GM08714 (cell line): ENCODE measurements around the gene TGM5.
"Not testable (repeated sequence)": the region's sequence is repeated elsewhere in the genome, so short reads cannot be mapped to it uniquely, and the experiment has no call there.

ENCODE experiments used
- H3K4me3 ChIP-seq: fragments of 200-500 bp; sonication (Bioruptor generic); 2 replicates; pipeline ENCODE4 v1.5.1; 2014; ENCODE audit warnings: mild to moderate bottlenecking, low read length, inconsistent platforms
- ZNF274 ChIP-seq: IDR thresholded peaks from 2 replicates; pipeline ENCODE4 v1.6.1; 2012; ENCODE audit warnings: mild to moderate bottlenecking, low read depth, low read length

The TGM5 gene

DNA sequence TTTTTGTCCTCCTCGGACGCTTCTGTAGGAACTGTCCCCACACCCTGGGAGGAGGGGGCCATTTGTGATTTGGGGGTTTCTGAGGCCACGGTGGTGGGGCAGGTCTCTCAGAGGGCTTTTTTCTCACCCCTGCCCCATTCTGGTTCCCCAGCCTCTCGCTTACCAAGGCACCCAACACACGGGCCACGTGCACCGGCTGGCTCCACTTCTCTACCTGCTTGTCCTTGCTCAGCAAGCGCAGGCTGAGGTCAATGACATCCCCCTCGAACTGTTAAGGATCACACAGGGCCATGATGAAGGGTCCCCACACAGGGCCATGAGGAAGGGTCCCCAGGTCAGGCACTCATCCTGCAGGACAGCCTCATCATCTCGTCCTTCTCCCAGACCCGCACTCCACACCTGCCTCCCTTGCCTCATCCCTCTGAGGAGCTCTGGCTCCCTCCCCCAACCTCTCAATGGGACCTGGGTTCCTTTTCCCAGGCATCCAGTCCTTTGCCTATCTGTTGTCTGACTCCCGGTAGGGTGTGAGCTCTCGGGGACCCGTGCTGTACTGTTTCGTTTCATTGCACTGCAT, 56.5 kb downstream of the TGM5 start:
- TF ChIP-seq ZNF274 = no peak
- no peak overlapping the region for H3K4me3 ChIP-seq

DNA sequence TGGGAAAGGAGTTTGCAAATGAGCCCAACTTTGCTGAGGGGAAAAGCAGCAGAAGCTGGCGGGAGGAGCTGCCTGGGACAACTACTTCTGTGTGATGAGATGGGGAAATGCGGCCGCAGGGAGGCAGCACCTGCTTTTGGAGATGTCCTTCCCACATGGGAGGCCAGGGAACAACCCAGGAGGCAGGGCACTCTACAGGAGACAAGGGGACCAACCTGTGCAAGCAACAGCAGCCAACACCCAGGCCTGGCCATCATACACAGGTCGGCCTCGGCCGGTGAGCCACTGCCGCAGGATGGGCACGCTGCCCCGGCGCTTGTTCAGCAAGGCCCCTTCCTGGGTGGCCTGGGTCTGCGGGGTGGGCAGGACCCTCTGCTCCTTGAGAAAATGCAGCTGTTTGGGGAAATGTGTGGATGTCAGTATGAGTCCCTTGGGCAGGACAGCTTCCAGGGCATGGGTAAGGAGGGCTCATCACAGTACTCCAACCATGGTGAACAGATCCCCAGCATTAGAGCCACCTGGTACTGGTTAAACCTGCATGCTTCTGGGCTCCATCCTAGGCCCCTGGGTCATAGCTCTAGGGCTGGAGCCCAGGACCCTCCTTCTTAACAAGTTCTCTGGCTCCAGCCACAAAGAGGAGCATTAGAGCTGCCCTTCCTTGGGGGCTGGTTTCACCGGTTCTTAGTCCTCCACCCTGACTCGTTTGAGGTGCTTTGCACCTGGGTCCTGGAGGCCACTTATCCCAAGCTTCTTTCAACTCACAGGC, 57.5 kb downstream of the TGM5 start:
- H3K4me3 ChIP-seq = no peak overlapping the region
- no peak for TF ChIP-seq ZNF274

DNA sequence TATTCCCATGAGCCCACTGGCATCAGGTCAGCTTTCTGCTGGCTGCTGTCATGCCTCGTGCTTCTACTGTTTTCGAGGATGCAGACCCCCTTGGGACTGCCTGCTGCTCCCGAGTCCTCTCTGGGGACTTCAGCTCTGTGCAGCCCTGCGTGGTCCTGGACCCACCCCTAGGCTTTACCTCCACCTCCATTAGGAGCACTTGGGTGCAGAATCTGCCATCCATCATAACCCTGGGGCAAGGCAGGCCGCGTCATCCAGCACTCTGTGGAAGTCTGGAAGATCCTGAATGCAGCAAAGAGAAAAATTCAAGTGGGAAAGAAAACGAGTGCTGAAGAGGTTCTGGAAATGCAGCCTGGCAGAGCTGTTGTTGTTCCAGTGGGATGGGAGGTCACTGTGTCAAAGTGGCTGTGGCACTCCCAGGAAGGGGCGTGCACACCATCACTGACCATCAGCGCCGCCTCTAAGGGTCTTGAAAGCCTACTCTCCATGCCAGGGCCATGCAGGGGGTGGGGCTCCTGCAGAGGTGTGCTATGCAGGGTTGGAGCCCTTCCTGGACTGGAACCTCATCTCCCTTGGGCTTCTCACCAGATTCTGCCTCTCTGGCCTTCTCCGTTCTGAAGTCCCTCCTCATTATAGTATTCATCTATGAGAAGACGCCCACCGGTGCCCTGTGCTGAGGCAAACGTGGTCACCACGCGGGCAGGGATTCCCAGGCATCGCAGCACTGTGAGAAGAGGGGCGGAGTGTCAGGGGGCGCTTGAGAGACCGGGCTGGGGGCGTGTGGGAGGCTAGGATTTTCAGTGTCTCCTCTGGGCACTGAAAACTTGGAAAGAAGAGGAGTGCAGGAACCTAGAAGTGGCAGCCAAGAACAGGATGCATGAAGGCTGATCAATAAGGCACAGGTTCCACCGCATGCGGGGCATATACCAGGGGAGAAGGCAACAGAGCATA, 58.4 kb downstream of the TGM5 start:
- no peak for TF ChIP-seq ZNF274
- no peak overlapping the region for H3K4me3 ChIP-seq

DNA sequence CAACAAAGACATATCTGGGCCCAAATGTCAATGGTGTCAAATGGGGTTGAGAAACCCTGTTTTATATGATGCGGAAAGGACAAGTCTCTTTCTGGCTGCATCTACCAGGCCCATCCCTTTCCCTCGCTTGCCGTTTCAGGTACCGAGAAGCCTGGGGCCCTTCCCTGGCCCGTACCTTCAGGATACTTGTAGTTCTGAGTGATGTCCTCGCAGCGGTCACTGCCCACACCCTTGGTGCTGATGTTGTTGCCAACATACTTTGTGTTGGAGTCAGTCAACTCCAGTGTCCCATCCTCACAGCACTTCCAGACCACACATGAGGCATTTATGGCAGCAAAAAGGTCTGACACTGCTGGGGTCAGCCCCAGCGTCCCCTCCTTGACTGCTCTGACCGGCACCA, 59.7 kb downstream of the TGM5 start:
- H3K4me3 ChIP-seq = no peak overlapping the region
- no peak for TF ChIP-seq ZNF274

DNA sequence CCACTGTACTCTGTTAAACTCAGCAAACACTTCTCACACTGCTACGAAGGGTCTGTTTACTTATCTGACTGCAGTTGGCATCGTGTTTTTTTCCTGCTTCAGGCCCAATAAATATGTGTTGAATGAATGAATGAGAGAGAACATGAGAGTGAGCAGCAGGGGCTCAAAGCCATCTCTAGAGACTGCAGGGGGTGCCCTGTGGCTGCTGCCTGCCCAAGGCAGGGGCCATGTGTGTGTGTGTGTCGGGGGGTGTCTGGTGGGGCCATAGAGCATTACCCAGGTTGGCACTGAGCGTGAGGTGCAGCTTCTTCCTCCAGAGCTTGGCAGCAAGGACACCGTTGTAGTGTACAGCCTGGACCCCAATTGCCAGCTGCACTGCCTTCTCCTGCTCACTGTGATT, 60.7 kb downstream of the TGM5 start:
- no peak overlapping the region for H3K4me3 ChIP-seq
- no peak for TF ChIP-seq ZNF274

DNA sequence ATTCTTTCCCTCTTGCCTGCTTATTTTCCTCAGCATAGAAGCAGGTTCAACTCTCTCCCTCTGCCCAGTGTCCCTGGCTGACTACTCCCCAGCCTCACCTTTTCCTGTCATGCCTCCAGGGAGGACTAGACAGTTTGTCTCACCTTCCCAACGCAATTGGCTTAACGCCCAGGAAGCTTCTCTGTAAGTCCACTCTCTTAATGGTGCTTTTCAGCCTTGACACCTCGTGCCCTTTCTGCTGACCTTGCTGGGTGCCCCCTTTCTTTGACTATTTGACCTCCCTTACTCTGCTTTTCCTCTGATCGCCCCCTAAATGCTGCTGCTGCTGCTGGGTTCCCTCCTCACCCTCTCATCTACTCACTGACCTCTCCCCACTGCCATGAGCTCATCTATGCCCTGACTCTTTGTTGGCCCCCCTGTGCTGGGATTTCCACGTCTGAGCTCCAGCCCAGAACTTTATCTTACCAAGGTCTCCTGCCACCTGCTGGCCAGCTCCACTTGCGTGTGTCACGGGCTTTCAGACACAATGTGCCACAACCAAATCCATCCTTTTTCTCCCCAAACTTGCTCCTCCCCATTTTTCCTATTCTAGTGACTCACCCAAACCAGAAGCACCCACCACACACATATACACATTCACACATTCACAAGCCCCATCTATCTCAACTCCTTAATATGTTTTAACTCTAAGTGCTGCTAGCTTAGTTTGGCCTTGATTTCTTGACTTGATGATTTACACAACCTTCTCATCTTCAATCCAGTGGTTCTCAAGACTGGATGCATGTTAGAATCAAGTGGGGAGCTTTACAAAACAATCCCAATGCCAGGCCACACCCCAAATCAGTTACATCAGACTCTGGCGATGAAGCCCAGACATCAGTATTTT, 62.5 kb downstream of the TGM5 start:
- no peak for TF ChIP-seq ZNF274
- no peak overlapping the region for H3K4me3 ChIP-seq

DNA sequence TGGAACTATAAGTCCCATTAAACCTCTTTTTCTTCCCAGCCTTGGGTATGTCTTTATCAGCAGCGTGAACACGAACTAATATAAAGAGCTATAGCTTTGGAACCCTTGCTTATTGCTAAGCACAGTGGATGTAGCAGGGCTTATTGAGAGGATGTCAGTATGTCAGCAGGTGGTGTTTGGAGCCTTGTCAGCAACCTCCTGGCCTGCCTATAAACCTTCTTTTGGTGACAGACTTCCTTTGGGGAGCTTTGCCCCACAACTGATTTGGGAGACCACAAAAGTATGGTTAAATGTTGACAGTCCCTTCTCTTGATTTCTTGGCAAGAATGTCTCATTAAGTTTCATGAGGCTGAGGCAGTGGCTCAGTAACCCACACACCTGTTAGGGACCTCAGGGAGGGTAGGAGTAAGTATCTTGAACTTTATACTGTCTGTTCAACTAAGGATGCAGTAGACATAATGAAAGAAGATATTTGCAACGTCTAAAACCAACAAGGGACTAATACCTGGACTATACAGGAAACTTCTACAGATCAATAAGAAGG, 66.7 kb downstream of the TGM5 start:
- H3K4me3 ChIP-seq = no peak overlapping the region
- TF ChIP-seq ZNF274 = no peak

DNA sequence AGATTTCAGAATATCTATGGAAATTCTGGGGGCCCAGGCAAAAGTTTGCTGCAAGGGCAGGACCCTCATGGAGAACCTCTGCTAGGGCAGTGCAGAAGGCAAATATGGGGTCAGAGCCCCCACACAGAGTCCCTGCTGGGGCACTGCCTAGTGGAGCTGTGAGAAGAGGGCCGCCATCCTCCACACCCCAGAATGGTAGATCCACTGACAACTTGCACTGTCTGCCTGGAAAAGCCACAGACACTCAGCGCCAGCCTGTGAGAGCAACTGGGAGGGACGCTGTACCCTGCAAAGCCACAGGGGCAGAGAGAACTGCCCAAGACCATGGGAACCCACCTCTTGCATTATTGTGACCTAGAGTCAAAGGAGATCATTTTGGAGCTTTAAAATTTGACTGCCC, 67.7 kb downstream of the TGM5 start:
- no peak overlapping the region for H3K4me3 ChIP-seq
- no peak for TF ChIP-seq ZNF274

DNA sequence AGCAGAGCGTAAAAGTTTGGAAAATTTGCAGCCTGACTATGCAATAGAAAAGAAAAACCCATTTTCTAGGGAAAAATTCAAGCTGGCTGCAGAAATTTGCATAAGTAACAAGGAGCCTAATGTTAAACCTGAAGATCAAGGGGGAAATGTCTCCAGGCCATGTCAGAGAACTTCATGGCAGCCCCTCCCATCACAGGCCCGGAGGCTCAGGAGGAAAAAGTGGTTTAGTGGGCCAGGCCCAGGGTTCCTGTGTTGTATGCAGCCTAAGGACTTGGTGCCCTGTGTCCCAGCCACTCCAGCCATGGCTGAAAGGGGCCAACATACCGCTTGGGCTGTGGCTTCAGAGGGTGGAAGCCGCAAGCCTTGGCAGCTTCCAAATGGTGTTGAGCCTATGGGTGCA, 68.2 kb downstream of the TGM5 start:
- H3K4me3 ChIP-seq = not testable (repeated sequence)

DNA sequence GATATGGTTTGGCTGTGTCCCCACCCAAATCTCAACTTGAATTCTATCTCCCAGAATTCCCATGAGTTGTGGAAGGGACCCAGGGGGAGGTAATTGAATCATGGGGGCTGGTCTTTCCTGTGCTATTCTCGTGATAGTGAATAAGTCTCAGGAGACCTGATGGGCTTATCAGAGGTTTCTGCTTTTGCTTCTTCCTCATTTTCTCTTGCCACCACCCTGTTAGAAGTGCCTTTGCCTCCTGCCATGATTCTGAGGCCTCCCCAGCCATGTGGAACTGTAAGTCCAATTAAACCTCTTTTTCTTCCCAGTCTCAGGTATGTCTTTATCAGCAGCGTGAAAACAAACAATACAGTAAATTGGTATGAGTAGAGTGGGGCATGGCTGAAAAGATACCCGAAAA, 69.0 kb downstream of the TGM5 start:
- not testable (repeated sequence) for H3K4me3 ChIP-seq

DNA sequence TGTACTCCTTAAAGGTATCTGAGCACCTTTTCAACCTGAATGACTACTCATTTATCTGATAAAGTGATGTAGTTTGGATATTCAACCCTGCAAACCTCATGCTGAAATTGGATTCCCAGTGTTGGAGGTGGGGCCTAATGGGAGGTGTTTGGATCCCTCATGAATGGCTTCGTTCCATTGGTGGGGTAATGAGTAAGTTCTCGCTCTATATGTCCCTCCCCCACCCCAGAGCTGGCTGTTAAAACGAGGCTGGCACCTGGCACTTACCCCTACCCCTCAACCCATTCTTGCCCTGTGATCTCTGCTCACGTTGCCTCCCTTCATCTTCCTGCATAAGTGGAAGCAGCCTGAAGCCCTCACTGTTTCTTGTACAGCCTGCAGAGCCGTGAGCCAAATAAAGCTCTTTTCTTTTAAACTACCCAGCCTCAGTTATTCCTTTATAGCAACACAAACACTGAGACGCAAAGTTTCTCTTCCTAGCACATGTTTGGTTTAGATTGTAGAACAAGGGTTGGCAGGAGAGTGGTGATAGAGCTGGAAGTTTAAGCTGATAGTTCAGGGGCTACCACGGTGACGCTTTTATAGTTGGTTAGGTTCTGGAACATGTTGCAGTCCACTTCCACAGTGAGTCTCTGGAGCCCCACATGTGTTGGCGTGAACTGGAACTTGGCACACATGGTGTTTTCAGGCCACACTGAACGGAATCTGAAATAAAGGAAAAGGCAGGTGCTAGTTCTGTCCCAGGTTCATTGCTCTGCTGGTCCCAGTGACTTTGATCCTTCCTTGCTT, 69.8 kb downstream of the TGM5 start:
- no peak for TF ChIP-seq ZNF274
- no peak overlapping the region for H3K4me3 ChIP-seq

DNA sequence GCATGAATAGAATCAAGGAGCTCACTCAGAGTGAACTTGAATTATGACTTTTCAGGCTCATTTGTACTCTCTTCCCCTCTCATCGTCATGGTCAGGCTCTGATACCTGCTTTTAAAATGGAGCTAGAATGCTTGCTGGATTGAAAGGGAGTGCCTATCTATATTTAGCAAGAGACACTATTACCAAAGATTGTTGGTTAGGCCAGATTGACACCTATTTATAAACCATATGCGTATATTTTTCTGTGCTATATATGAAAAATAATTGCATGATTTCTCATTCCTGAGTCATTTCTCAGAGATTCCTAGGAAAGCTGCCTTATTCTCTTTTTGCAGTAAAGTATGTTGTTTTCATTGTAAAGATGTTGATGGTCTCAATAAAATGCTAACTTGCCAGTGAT, 71.9 kb downstream of the TGM5 start:
- H3K4me3 ChIP-seq = no peak overlapping the region
- TF ChIP-seq ZNF274 = no peak

DNA sequence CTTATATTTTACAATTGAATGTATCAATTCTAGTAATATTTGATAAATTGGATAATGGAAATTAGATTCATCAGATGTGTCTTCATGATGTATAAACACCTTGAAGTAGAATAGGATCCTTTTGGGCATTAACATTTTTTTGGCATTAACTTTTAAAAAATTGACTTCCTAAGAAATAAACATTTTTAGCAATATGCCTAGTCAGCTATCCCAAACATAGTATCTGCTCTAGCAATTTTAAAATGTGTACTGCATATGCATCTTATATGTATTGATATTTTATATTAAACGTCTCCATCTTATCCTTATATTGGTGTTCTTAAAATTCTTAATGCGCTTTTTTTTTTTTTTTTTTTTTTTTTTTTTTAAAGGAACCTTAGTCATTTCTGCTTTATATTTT, 73.0 kb downstream of the TGM5 start:
- H3K4me3 ChIP-seq = no peak overlapping the region
- TF ChIP-seq ZNF274 = no peak
